PFSK-1 (cell line): ENCODE results near the gene UMODL1.

Source experiments
- FOXP2 ChIP-seq: optimal IDR thresholded peaks from 2 replicates; pipeline ENCODE3; 2011; ENCODE audit warnings: borderline replicate concordance, control low read depth, inconsistent platforms; ENCODE audit not compliant: insufficient read depth; ENCODE audit errors: extremely low read length, extremely low read depth
- POLR2AphosphoS5 ChIP-seq: IDR thresholded peaks from 2 replicates; pipeline ENCODE4 v1.6.1; 2012; ENCODE audit warnings: low read depth, mild to moderate bottlenecking, control low read depth, low read length, moderate library complexity
- REST ChIP-seq, 2 experiments: IDR thresholded peaks; 2 replicates each; pipeline versions ENCODE4 v1.6.1 to v1.8.0; 2011 to 2012; ENCODE audit warnings: low read depth in 2 of 2, low read length in 2 of 2, control low read depth in 1 of 2, inconsistent platforms in 1 of 2, mild to moderate bottlenecking in 1 of 2, moderate library complexity in 1 of 2; ENCODE audit not compliant: insufficient read depth in 1 of 2
- SIN3A ChIP-seq: IDR thresholded peaks from 2 replicates; pipeline ENCODE4 v1.6.1; 2012; ENCODE audit warnings: mild to moderate bottlenecking, low read length, moderate library complexity, borderline replicate concordance; ENCODE audit not compliant: insufficient read depth
- TAF1 ChIP-seq: IDR thresholded peaks from 2 replicates; pipeline ENCODE4 v1.6.1; 2012; ENCODE audit warnings: low read length, control low read depth, borderline replicate concordance; ENCODE audit not compliant: insufficient read depth

The UMODL1 gene

GRCh38 chr21:42102526-42102925, 31.4 kb downstream of the UMODL1 start:
- TF ChIP-seq REST (IDR thresholded peaks at IDR 0.05; ENCODE audit: insufficient read depth in 1 of 2, low read depth in 2 of 2, low read length in 2 of 2) (no peak), TAF1 (no peak), POLR2AphosphoS5 (no peak), FOXP2 (no peak), SIN3A (no peak)

- TF ChIP-seq REST (IDR thresholded peaks at IDR 0.05; ENCODE audit: insufficient read depth in 1 of 2, low read depth in 2 of 2, low read length in 2 of 2) = no peak
- TF ChIP-seq POLR2AphosphoS5 = no peak
- TF ChIP-seq TAF1 = no peak
- TF ChIP-seq FOXP2 = no peak
- no peak for TF ChIP-seq SIN3A
These were observed 31.9 kb downstream of the UMODL1 start for GRCh38 chr21:42102991-42103390.

- TF ChIP-seq TAF1 = no peak
- no peak for TF ChIP-seq FOXP2
- no peak for TF ChIP-seq SIN3A
- TF ChIP-seq POLR2AphosphoS5 = no peak
- no peak for TF ChIP-seq REST (IDR thresholded peaks at IDR 0.05; ENCODE audit: insufficient read depth in 1 of 2, low read depth in 2 of 2, low read length in 2 of 2)
These were observed 32.7 kb downstream of the UMODL1 start for GRCh38 chr21:42103843-42104242.

GRCh38 chr21:42105476-42106315, 34.6 kb downstream of the UMODL1 start:
- no peak for TF ChIP-seq POLR2AphosphoS5
- TF ChIP-seq FOXP2 = no peak
- no peak for TF ChIP-seq REST (IDR thresholded peaks at IDR 0.05; ENCODE audit: insufficient read depth in 1 of 2, low read depth in 2 of 2, low read length in 2 of 2)
- TF ChIP-seq SIN3A = no peak
